SU-DHL-6 (cell line): ENCODE results near the gene EPHB6.

Source experiments
- H2AFZ ChIP-seq: fragments of 200-600 bp; sonication (generic); 2 replicates; pipeline ENCODE4 v1.6.1; 2014; ENCODE audit warnings: low read depth, mild to moderate bottlenecking, moderate library complexity, mixed read lengths, antibody characterized with exemption, low read length; ENCODE audit not compliant: severe bottlenecking
- H3F3A ChIP-seq: fragments of 200-600 bp; shearing (Covaris generic); 2 replicates; pipeline ENCODE4 v1.6.0; 2016; ENCODE audit warnings: antibody characterized with exemption, mild to moderate bottlenecking; ENCODE audit not compliant: insufficient read depth
- H3K27ac ChIP-seq: fragments of 200-600 bp; sonication (generic); 2 replicates; pipeline ENCODE4 v1.5.1; 2016; ENCODE audit warnings: low read depth, mild to moderate bottlenecking, low read length, moderate library complexity, mixed read lengths
- H3K27me3 ChIP-seq: fragments of 200-600 bp; sonication (generic), shearing (Covaris generic); 2 replicates; pipeline ENCODE4 v1.6.0; 2014; ENCODE audit warnings: mild to moderate bottlenecking, low read length
- H3K36me3 ChIP-seq: fragments of 200-600 bp; sonication (generic); 2 replicates; pipeline ENCODE4 v1.6.1; 2014; ENCODE audit warnings: mild to moderate bottlenecking, low read length, mixed read lengths
- H3K4me2 ChIP-seq: fragments of 300-600, 200-600 bp; shearing (Covaris generic), sonication (generic); 2 replicates; pipeline ENCODE4 v1.6.0; 2014; ENCODE audit warnings: low read length, low read depth, mild to moderate bottlenecking; ENCODE audit not compliant: poor library complexity, severe bottlenecking
- H3K4me3 ChIP-seq: fragments of 200-600 bp; sonication (generic); 2 replicates; pipeline ENCODE4 v1.5.1; 2014; ENCODE audit warnings: antibody characterized with exemption, low read length, mild to moderate bottlenecking, mixed read lengths; ENCODE audit not compliant: insufficient read depth, poor library complexity, severe bottlenecking
- H3K79me2 ChIP-seq: fragments of 200-600 bp; sonication (generic); 2 replicates; pipeline ENCODE4 v1.6.1; 2014; ENCODE audit warnings: mild to moderate bottlenecking, low read length, moderate library complexity; ENCODE audit not compliant: insufficient read depth
- H3K9ac ChIP-seq: fragments of 200-600 bp; sonication (generic); 2 replicates; pipeline ENCODE4 v1.7.0; 2014; ENCODE audit warnings: mild to moderate bottlenecking, low read length
- H3K9me2 ChIP-seq: fragments of 200-600 bp; sonication (generic); replicated peaks from 2 replicates; pipeline ENCODE4 v1.6.1; 2014; ENCODE audit warnings: low read length; ENCODE audit not compliant: insufficient read depth
- H3K9me3 ChIP-seq: fragments of 200-600 bp; sonication (generic); 2 replicates; pipeline ENCODE4 v1.6.1; 2014; ENCODE audit warnings: low read length, mixed read lengths; ENCODE audit not compliant: insufficient read depth
- H4K20me1 ChIP-seq: fragments of 200-600 bp; sonication (generic); 2 replicates; pipeline ENCODE4 v1.6.1; 2014; ENCODE audit warnings: low read depth, mild to moderate bottlenecking, antibody characterized with exemption, low read length, moderate library complexity, mixed read lengths
- EZH2phosphoT487 ChIP-seq: fragments of 200-600 bp; sonication (generic), shearing (Covaris generic); conservative IDR thresholded peaks from 2 replicates; pipeline ENCODE4 v1.6.1; 2018; ENCODE audit warnings: mild to moderate bottlenecking, antibody characterized with exemption, low read length, moderate library complexity, mixed read lengths
- TF ChIP-seq, protein P1 (sequence below): fragments of 200-600 bp; sonication (generic); IDR thresholded peaks from one replicate; pipeline ENCODE4 v1.5.1; 2017; ENCODE audit warnings: antibody characterized with exemption, mild to moderate bottlenecking, low read length, moderate library complexity; ENCODE audit not compliant: insufficient read depth, poor library complexity, severe bottlenecking

Gene EPHB6

DNA sequence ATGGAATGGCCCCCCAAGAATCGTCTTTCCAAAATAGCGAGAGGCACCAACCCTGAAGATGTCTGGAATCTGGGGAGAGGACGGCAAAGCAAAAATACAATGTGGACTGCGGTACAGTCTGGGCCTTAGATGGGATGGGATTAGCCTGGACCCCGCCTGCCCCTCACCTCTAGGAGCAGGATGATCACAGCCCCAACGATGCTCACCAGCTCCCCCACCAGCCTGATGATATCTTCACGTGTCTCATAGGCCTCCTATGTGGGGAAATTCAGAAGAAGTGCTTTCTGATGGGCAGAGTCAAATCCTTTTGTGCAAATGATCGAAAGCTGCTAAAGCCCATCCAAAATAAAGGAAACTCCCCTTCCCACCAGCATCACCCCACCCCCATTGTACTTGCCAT is 60.4 kb downstream of the EPHB6 start:
- Histone ChIP-seq H3K4me3 (no peak overlapping the region), H3K4me2 (no peak overlapping the region), H3F3A (no peaks in the 10 kb centered on the region), H4K20me1 (no peaks in the 10 kb centered on the region), H3K27ac (no peak overlapping the region), H3K36me3 (no peaks in the 10 kb centered on the region), H3K27me3 (no peaks in the 10 kb centered on the region), H2AFZ (no peak overlapping the region), H3K79me2 (no peaks in the 10 kb centered on the region), H3K9me2 (no peaks in the 10 kb centered on the region), H3K9me3 (no peaks in the 10 kb centered on the region), H3K9ac (no peak overlapping the region)
- TF ChIP-seq, protein P1, sequence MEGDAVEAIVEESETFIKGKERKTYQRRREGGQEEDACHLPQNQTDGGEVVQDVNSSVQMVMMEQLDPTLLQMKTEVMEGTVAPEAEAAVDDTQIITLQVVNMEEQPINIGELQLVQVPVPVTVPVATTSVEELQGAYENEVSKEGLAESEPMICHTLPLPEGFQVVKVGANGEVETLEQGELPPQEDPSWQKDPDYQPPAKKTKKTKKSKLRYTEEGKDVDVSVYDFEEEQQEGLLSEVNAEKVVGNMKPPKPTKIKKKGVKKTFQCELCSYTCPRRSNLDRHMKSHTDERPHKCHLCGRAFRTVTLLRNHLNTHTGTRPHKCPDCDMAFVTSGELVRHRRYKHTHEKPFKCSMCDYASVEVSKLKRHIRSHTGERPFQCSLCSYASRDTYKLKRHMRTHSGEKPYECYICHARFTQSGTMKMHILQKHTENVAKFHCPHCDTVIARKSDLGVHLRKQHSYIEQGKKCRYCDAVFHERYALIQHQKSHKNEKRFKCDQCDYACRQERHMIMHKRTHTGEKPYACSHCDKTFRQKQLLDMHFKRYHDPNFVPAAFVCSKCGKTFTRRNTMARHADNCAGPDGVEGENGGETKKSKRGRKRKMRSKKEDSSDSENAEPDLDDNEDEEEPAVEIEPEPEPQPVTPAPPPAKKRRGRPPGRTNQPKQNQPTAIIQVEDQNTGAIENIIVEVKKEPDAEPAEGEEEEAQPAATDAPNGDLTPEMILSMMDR = no peak
- TF ChIP-seq EZH2phosphoT487 = no peak

DNA sequence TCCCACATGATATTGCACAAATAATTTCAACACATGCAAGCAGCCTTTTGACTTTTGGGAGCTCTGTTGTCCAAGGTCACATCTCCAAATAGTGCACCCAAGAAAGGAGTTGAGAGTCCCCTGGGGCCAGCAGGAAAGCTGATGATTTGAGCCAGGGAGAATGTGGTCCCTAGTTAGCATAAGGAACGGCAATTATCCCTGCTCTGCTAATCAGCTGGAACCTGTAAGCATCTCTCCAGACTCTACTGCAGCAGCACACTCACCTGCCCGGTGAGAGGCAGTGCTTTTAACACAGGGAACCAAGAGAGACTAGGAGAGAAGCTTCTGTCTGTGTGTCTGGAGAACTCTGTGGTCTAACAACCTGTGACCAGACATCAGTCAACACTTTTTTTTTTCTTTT is 61.6 kb downstream of the EPHB6 start:
- Histone ChIP-seq H3K9ac (no peak overlapping the region), H3K9me2 (no peaks in the 10 kb centered on the region), H3K4me3 (no peak overlapping the region)

DNA sequence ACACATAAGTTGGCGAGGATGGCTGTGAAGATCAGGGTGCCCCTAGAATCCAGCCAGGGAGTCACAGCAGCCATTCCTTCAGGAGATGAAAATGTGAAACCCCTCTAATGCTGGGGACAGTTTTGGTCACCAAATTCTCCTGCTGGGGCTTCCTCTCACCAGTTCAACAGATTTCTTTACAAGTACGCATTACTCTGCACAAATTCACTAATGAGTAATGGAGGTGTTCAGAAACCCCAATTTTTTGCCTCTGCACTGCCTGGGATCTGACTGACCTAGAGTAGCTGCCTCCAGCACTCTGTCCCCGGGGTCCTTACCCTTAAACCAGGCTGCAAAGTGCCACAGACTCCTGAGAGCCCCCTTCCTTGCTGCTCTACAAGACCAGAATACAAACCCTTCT is 62.6 kb downstream of the EPHB6 start:
- H3K9me2 ChIP-seq = no peaks in the 10 kb centered on the region
- H3K9ac ChIP-seq = no peak overlapping the region
- TF ChIP-seq, protein P1 = no peak
- no peak for TF ChIP-seq EZH2phosphoT487
- no peaks in the 10 kb centered on the region for H4K20me1 ChIP-seq
- no peaks in the 10 kb centered on the region for H3F3A ChIP-seq
- H3K27ac ChIP-seq = no peak overlapping the region
- no peaks in the 10 kb centered on the region for H3K36me3 ChIP-seq
- H3K4me3 ChIP-seq = no peak overlapping the region
- H3K9me3 ChIP-seq = no peaks in the 10 kb centered on the region
- H3K27me3 ChIP-seq = no peaks in the 10 kb centered on the region
- no peaks in the 10 kb centered on the region for H3K79me2 ChIP-seq
- no peak overlapping the region for H2AFZ ChIP-seq
- no peak overlapping the region for H3K4me2 ChIP-seq

More for the DNA sequence above, 61.6 kb downstream of the EPHB6 start:
- TF ChIP-seq, protein P1 = no peak
- no peak for TF ChIP-seq EZH2phosphoT487
- Histone ChIP-seq H3K36me3 (no peaks in the 10 kb centered on the region), H3K27me3 (no peaks in the 10 kb centered on the region), H3K27ac (no peak overlapping the region), H2AFZ (no peak overlapping the region), H3K9me3 (no peaks in the 10 kb centered on the region), H3F3A (no peaks in the 10 kb centered on the region), H3K79me2 (no peaks in the 10 kb centered on the region), H4K20me1 (no peaks in the 10 kb centered on the region), H3K4me2 (no peak overlapping the region)
